Spleen (tissue), 11 donors: Measurements from ENCODE around the gene JAG1. TPM values are rescaled to one million over a fixed set of nuclear protein-coding genes. Genes with fewer than 3 reads are reported as not detected.

ENCODE experiments used
- DNase-seq: peaks from one replicate; pipeline ENCODE4 v3.0.0-alpha.2; 2020
- H3K27ac ChIP-seq, 8 donors: fragments of 200-600 bp; sonication (generic) in 7 of 8; 1 replicate in 4 of 8; 2 replicates in 4 of 8; pipeline versions ENCODE4 v1.5.0 to v1.8.0; 2016 to 2021; ENCODE audit warnings: inconsistent platforms in 4 of 8, mild to moderate bottlenecking in 4 of 8, moderate library complexity in 1 of 8
- H3K27me3 ChIP-seq, 7 donors: fragments of 200-600 bp; sonication (generic) in 6 of 7; replicated peaks in 1 of 7; 1 replicate in 4 of 7; 2 replicates in 3 of 7; pipeline versions ENCODE4 v1.5.0 to v1.8.0; 2016 to 2021; ENCODE audit warnings: inconsistent platforms in 3 of 7, mild to moderate bottlenecking in 1 of 7
- H3K36me3 ChIP-seq, 6 donors: fragments of 200-600 bp; sonication (generic) in 5 of 6; 1 replicate in 4 of 6; 2 replicates in 2 of 6; pipeline versions ENCODE4 v1.5.0 to v1.8.0; 2016 to 2021; ENCODE audit warnings: inconsistent platforms in 2 of 6
- H3K4me1 ChIP-seq, 6 donors: fragments of 200-600 bp; sonication (generic) in 5 of 6; 1 replicate in 3 of 6; 2 replicates in 3 of 6; pipeline versions ENCODE4 v1.5.0 to v1.8.0; 2016 to 2021; ENCODE audit warnings: inconsistent platforms in 3 of 6
- H3K4me3 ChIP-seq, 8 donors: fragments of 200-600 bp; sonication (generic) in 7 of 8; 1 replicate in 4 of 8; 2 replicates in 4 of 8; pipeline versions ENCODE4 v1.5.0 to v1.8.0; 2016 to 2021; ENCODE audit warnings: inconsistent platforms in 4 of 8, mild to moderate bottlenecking in 4 of 8, moderate library complexity in 2 of 8
- H3K9me3 ChIP-seq, 8 donors: fragments of 200-600 bp; sonication (generic) in 7 of 8; 1 replicate in 4 of 8; 2 replicates in 4 of 8; pipeline versions ENCODE4 v1.5.0 to v1.8.0; 2016 to 2021; ENCODE audit warnings: inconsistent platforms in 4 of 8
- POLR2A ChIP-seq, 3 donors: fragments of 450-650 bp; IDR thresholded peaks; one replicate each; pipeline ENCODE4 v1.5.1; 2017; ENCODE audit warnings: antibody characterized with exemption in 3 of 3, mild to moderate bottlenecking in 1 of 3
- POLR2AphosphoS5 ChIP-seq, 3 donors: sonication (generic); formaldehyde crosslinking; IDR thresholded peaks; one replicate each; pipeline ENCODE4 v1.5.1; 2017; ENCODE audit warnings: antibody characterized with exemption in 3 of 3
- WGBS, 5 donors: extraction: QIAGEN DNeasy Blood & Tissue Kit in 3 of 5; methylation state at CpG; one replicate each; pipeline versions ENCODE4 v1.1.5 to v1.1.7; 2013 to 2018; 5-methylcytosine and 5-hydroxymethylcytosine counted together
- intact Hi-C: fragments of 100-400 bp; cut with DNase I; formaldehyde crosslinking; loops from one replicate; pipeline ENCODE4 v1.15.0; 2023; ENCODE audit warnings: low total_unique reads
- polyA plus RNA-seq, 3 donors: library from polyadenylated mRNA; stranded (reverse); fragments of 200-250 nt; gene quantifications; one replicate each; pipeline ENCODE4 v1.2.1, GENCODE V29; 2013
- total RNA-seq, 7 donors: library from RNA; depleted of rRNA in 3 of 7; stranded (reverse); fragments of >200 nt in 3 of 7; fragmentation: NEBNext Ultra II Directional in 4 of 7; extraction: Animal tissue kit (Norgen Biotek cat#: 25700) in 4 of 7; gene quantifications; one replicate each; pipeline versions ENCODE4 v1.1.0 to v1.2.1, GENCODE V29; 2016 to 2021
- TF ChIP-seq, protein P1 (sequence below), 11 experiments: fragments of 200-600 bp in 7 of 11; fragments of 450-650 bp in 4 of 11; sonication (generic) in 4 of 11; IDR thresholded peaks in 8 of 11; conservative IDR thresholded peaks in 3 of 11; 1 replicate in 7 of 11; 2 replicates in 4 of 11; pipeline versions ENCODE4 v1.4.0 to v1.8.0; 2016 to 2021; ENCODE audit warnings: antibody characterized with exemption in 11 of 11, inconsistent platforms in 4 of 11, mild to moderate bottlenecking in 1 of 11
- donor health status: healthy with polysubstance abuse.
- donor health status: DM: no; HTN: no; CAD: no; lungs with moderate emphysema.
- donor health status: DM: no; HTN: no; CAD: no.
- donor health status: Bipolar disorder and iron deficiency.
- donor health status: healthy.
- donor health status: DM: no; HTN: no; CAD: no.
- donor health status: DM: yes; HTN: yes; CAD: no.

The JAG1 gene
- total and polyA plus RNA-seq, 10 donors: 5.6 to 85.3 (median 50.1) TPM

- WGBS, 5 donors: 87 to 94% (median 93%) methylated on average over 4 of the region's 4 CpGs
- Histone ChIP-seq H3K9me3 (peaks cover 0 to 4% (median 0%) of the 10 kb centered on the region in 8 donors), H3K27ac (no peak overlapping the region), H3K36me3 (no peaks in the 10 kb centered on the region), H3K4me3 (no peak overlapping the region), H3K27me3 (no peaks in the 10 kb centered on the region), H3K4me1 (no peaks in the 10 kb centered on the region)
- intact Hi-C loops: no loop called here
- no peak for TF ChIP-seq POLR2A (IDR thresholded peaks at IDR 0.05)
- TF ChIP-seq, protein P1, sequence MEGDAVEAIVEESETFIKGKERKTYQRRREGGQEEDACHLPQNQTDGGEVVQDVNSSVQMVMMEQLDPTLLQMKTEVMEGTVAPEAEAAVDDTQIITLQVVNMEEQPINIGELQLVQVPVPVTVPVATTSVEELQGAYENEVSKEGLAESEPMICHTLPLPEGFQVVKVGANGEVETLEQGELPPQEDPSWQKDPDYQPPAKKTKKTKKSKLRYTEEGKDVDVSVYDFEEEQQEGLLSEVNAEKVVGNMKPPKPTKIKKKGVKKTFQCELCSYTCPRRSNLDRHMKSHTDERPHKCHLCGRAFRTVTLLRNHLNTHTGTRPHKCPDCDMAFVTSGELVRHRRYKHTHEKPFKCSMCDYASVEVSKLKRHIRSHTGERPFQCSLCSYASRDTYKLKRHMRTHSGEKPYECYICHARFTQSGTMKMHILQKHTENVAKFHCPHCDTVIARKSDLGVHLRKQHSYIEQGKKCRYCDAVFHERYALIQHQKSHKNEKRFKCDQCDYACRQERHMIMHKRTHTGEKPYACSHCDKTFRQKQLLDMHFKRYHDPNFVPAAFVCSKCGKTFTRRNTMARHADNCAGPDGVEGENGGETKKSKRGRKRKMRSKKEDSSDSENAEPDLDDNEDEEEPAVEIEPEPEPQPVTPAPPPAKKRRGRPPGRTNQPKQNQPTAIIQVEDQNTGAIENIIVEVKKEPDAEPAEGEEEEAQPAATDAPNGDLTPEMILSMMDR (IDR thresholded peaks at IDR 0.05 in 8 of 11, conservative IDR thresholded peaks at IDR 0.05 in 3 of 11): no peak
- TF ChIP-seq POLR2AphosphoS5 (IDR thresholded peaks at IDR 0.05): no peak
- no peak for DNase-seq
Observed at GRCh38 chr20:10707068-10707467, 33.3 kb upstream of the JAG1 start.

DNA sequence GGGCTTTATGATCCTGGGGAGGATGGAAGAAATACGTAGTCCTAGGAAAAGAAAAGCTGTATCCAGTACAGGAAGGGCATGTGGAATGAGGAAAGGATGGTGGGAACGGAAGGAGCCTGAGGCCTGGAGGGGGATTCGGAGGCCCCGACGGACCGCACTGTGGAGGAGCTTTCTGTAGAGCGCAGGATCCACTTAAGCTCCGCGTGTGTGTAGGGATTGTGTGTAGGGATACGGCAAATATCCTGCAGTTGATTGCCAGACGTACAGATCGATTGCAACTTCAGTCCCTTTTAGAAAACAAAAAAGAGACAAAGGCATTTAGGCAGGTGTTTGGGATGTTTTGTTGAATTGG, 32.6 kb upstream of the JAG1 start:
- intact Hi-C loops: no loop called here
- TF ChIP-seq POLR2AphosphoS5 (IDR thresholded peaks at IDR 0.05) (no peak), POLR2A (IDR thresholded peaks at IDR 0.05) (no peak)
- TF ChIP-seq, protein P1 (IDR thresholded peaks at IDR 0.05 in 8 of 11, conservative IDR thresholded peaks at IDR 0.05 in 3 of 11): no peak
- Histone ChIP-seq H3K36me3 (no peaks in the 10 kb centered on the region), H3K9me3 (peaks cover 0 to 4% (median 0%) of the 10 kb centered on the region in 8 donors), H3K27ac (no peak overlapping the region), H3K4me1 (no peaks in the 10 kb centered on the region), H3K4me3 (no peak overlapping the region), H3K27me3 (no peaks in the 10 kb centered on the region)
- 94 to 98% (median 95%) methylated on average over 12 of the region's 12 CpGs for WGBS, 5 donors
- DNase-seq: no peak

DNA sequence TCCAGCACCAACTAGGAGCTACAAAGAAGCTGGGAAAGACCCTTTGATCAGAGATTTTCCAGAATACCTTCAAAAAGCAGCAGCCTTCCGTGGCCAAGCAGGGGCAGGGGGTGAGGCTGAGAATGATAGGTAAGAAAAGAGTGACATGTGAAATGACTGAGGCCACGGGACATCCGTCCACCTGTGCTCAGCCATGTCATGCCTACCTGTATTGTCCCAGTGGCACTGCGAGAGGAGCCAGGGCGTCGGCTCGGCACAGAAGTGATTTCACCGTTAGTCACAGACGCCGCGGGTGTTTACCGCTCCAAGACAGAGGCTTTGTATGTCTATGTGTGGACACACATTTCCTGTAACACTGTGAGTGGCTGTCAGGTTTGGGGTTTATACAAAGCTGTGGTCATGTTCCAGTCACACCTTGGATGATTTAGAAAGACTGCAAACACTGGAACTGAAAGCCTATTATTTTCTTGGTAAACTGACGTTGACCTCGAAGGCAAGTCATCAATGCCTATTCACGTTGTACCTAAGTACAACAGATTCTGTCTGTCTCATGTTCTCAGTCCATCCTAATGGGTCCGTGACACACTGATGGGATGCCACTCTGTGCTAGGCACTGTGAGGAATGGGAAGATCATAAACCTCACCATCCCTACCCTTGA, 32.1 kb upstream of the JAG1 start:
- Histone ChIP-seq H3K4me3 (no peak overlapping the region), H3K27me3 (no peaks in the 10 kb centered on the region), H3K4me1 (no peaks in the 10 kb centered on the region), H3K36me3 (no peaks in the 10 kb centered on the region), H3K27ac (no peak overlapping the region), H3K9me3 (peaks cover 0 to 4% (median 0%) of the 10 kb centered on the region in 8 donors)
- TF ChIP-seq, protein P1 (IDR thresholded peaks at IDR 0.05 in 8 of 11, conservative IDR thresholded peaks at IDR 0.05 in 3 of 11): no peak
- TF ChIP-seq POLR2A (IDR thresholded peaks at IDR 0.05) (no peak), POLR2AphosphoS5 (IDR thresholded peaks at IDR 0.05) (no peak)
- DNase-seq: no peak
- intact Hi-C loops: no loop called here
- WGBS, 5 donors: 92 to 98% (median 96%) methylated on average over 16 of the region's 16 CpGs

GRCh38 chr20:10701607-10702006, 27.8 kb upstream of the JAG1 start:
- Histone ChIP-seq H3K36me3 (no peaks in the 10 kb centered on the region), H3K27me3 (no peaks in the 10 kb centered on the region), H3K4me1 (no peaks in the 10 kb centered on the region), H3K4me3 (no peak overlapping the region), H3K9me3 (peaks cover 0 to 4% (median 0%) of the 10 kb centered on the region in 8 donors), H3K27ac (no peak overlapping the region)
- intact Hi-C loops: no loop called here
- no peak for DNase-seq
- WGBS, 5 donors: 88 to 97% (median 95%) methylated on average over 1 of the region's 1 CpG
- TF ChIP-seq, protein P1 (IDR thresholded peaks at IDR 0.05 in 8 of 11, conservative IDR thresholded peaks at IDR 0.05 in 3 of 11): no peak
- no peak for TF ChIP-seq POLR2AphosphoS5 (IDR thresholded peaks at IDR 0.05)
- TF ChIP-seq POLR2A (IDR thresholded peaks at IDR 0.05): no peak
